B cell (primary cell): Measurements from ENCODE around the gene SHC4. TPM values are rescaled to one million over a fixed set of nuclear protein-coding genes. Genes with fewer than 3 reads are reported as not detected.

Source experiments
- ATAC-seq: fragments of 200-7000 bp; cut with Tn5 transposase; one replicate; pipeline ENCODE4 v1.10.0; 2021; ENCODE audit warnings: low read depth, mild to moderate bottlenecking, moderate number of reproducible peaks, moderate library complexity
- CTCF ChIA-PET: fragments of 350-600 bp; sonication (Branson Sonifier 250); formaldehyde crosslinking; loops from one replicate; lab custom pipeline; 2021; ENCODE audit warnings: antibody characterized with exemption, inconsistent platforms; lab: Charles Lee
- POLR2A ChIA-PET: fragments of 350-600 bp; sonication (Branson Sonifier 250); formaldehyde crosslinking; loops from one replicate; lab custom pipeline; 2021; ENCODE audit warnings: antibody characterized with exemption; lab: Charles Lee
- DNase-seq: peaks from one replicate; pipeline ENCODE4 v3.0.0; 2013
- H2AFZ ChIP-seq: 2 replicates; pipeline ENCODE4 v1.6.1; 2012; ENCODE audit warnings: mild to moderate bottlenecking, low read depth, low read length; ENCODE audit not compliant: insufficient read depth, poor library complexity, severe bottlenecking
- H3K27ac ChIP-seq, 2 donors: 1 replicate in 1 of 2; 2 replicates in 1 of 2; pipeline ENCODE4 v1.5.1; 2012 to 2013; ENCODE audit warnings: low read length in 2 of 2, mild to moderate bottlenecking in 2 of 2, moderate library complexity in 1 of 2
- H3K27me3 ChIP-seq, 4 experiments: fragments of 200-600 bp in 1 of 4; sonication (generic) in 1 of 4; replicated peaks in 1 of 4; 1 replicate in 2 of 4; 2 replicates in 2 of 4; pipeline versions ENCODE4 v1.6.1 to v1.7.0; 2013 to 2016; ENCODE audit warnings: low read length in 3 of 4, mild to moderate bottlenecking in 2 of 4, mixed read lengths in 1 of 4, moderate library complexity in 1 of 4; ENCODE audit not compliant: insufficient read depth in 4 of 4, control insufficient read depth in 3 of 4; ENCODE audit errors: control extremely low read depth in 1 of 4
- H3K36me3 ChIP-seq, 2 experiments: replicated peaks in 1 of 2; 1 replicate in 1 of 2; 2 replicates in 1 of 2; pipeline versions ENCODE4 v1.6.1 to v1.7.1; 2013; ENCODE audit warnings: low read length in 1 of 2; ENCODE audit not compliant: insufficient read depth in 2 of 2, control insufficient read depth in 1 of 2; ENCODE audit errors: control extremely low read depth in 1 of 2, extremely low read depth in 1 of 2
- H3K4me1 ChIP-seq, 2 donors: fragments of 200-600 bp in 1 of 2; sonication (generic) in 1 of 2; 1 replicate in 1 of 2; 2 replicates in 1 of 2; pipeline versions ENCODE4 v1.5.1 to v1.6.1; 2013 to 2017; ENCODE audit warnings: low read length in 2 of 2; ENCODE audit not compliant: control insufficient read depth in 2 of 2, insufficient read depth in 2 of 2
- H3K4me2 ChIP-seq: replicated peaks from 2 replicates; pipeline ENCODE3; 2012; ENCODE audit warnings: mild to moderate bottlenecking, low read depth, low read length; ENCODE audit not compliant: poor library complexity, severe bottlenecking
- H3K4me3 ChIP-seq, 5 experiments: fragments of 200-600 bp in 1 of 5; sonication (generic) in 1 of 5; 1 replicate in 3 of 5; 2 replicates in 2 of 5; pipeline versions ENCODE4 v1.5.1 to v1.7.0; 2011 to 2016; ENCODE audit warnings: low read length in 4 of 5, mild to moderate bottlenecking in 4 of 5, low read depth in 2 of 5, control low read depth in 1 of 5, moderate library complexity in 1 of 5; ENCODE audit not compliant: insufficient read depth in 1 of 5; ENCODE audit errors: control extremely low read depth in 1 of 5, extremely low read depth in 1 of 5
- H3K79me2 ChIP-seq: fragments of 200-600 bp; sonication (generic); one replicate; pipeline ENCODE4 v1.6.0; 2016; ENCODE audit warnings: low read length; ENCODE audit not compliant: control insufficient read depth, insufficient read depth
- H3K9ac ChIP-seq: fragments of 200-600 bp; sonication (generic); 2 replicates; pipeline ENCODE4 v1.6.1; 2017; ENCODE audit warnings: mild to moderate bottlenecking, low read length, moderate library complexity
- H3K9me3 ChIP-seq, 3 donors: one replicate each; pipeline versions ENCODE4 v1.6.1 to v1.7.1; 2013; ENCODE audit warnings: low read length in 2 of 3; ENCODE audit not compliant: control insufficient read depth in 2 of 3, insufficient read depth in 1 of 3; ENCODE audit errors: control extremely low read depth in 1 of 3
- H4K20me1 ChIP-seq: 2 replicates; pipeline ENCODE4 v1.6.0; 2012; ENCODE audit warnings: mild to moderate bottlenecking, low read length; ENCODE audit not compliant: insufficient read depth, control insufficient read depth, poor library complexity, severe bottlenecking
- H3K27ac Mint-ChIP-seq: one replicate; pipeline ENCODE4 v1.8.0; 2021; ENCODE audit warnings: mixed read lengths
- H3K27me3 Mint-ChIP-seq: one replicate; pipeline ENCODE4 v1.8.0; 2021; ENCODE audit warnings: mixed read lengths
- H3K4me1 Mint-ChIP-seq: one replicate; pipeline ENCODE4 v1.8.0; 2021; ENCODE audit warnings: mixed read lengths
- H3K4me3 Mint-ChIP-seq: one replicate; pipeline ENCODE4 v1.8.0; 2021; ENCODE audit warnings: mixed read lengths
- H3K9me3 Mint-ChIP-seq: one replicate; pipeline ENCODE4 v1.8.0; 2022; ENCODE audit warnings: mixed read lengths; ENCODE audit not compliant: insufficient read depth
- CTCF ChIP-seq: fragments of 200-600 bp; IDR thresholded peaks from one replicate; pipeline ENCODE4 v1.8.0; 2022; ENCODE audit warnings: antibody characterized with exemption, mild to moderate bottlenecking
- EZH2 ChIP-seq: IDR thresholded peaks from 2 replicates; pipeline ENCODE4 v1.6.1; 2012; ENCODE audit warnings: borderline replicate concordance, low read depth, mild to moderate bottlenecking, moderate library complexity, low read length; ENCODE audit not compliant: insufficient read depth, poor library complexity, severe bottlenecking
- WGBS: methylation state at CpG from one replicate; pipeline ENCODE4 v1.1.5; 2013; ENCODE audit warnings: missing lambda C conversion rate; ENCODE audit not compliant: insufficient coverage; 5-methylcytosine and 5-hydroxymethylcytosine counted together
- intact Hi-C: fragments of 100-400 bp; cut with micrococcal nuclease; formaldehyde crosslinking; loops from one replicate; pipeline ENCODE4 v1.10.0; 2022
- polyA plus RNA-seq: library from polyadenylated mRNA; depleted of rRNA; stranded (reverse); fragments of >200 nt; gene quantifications from 2 replicates; pipeline ENCODE4 v1.2.3, GENCODE V29; 2012
- total RNA-seq, 2 donors: library from RNA; stranded (reverse); fragments of 120-200 nt in 1 of 2; gene quantifications; 1 replicate in 1 of 2; 2 replicates in 1 of 2; pipeline versions ENCODE4 v1.2.3 to v1.2.4, GENCODE V29; 2013 to 2022

Gene SHC4
- total and polyA plus RNA-seq, 2 donors (not counting 1 experiment from before 2014, with no cell fraction given): 0.04 to 0.69 TPM

GRCh38 chr15:48876057-48876456 is 87.7 kb downstream of the SHC4 start:
- Mint-ChIP-seq H3K4me3 (no peak overlapping the region), H3K9me3 (no peaks in the 10 kb centered on the region), H3K27ac (no peak overlapping the region), H3K4me1 (peaks cover 25% of the 10 kb centered on the region), H3K27me3 (peaks cover 21% of the 10 kb centered on the region)
- Histone ChIP-seq H3K27ac (no peak overlapping the region), H2AFZ (no peak overlapping the region), H3K79me2 (peaks cover 12% of the 10 kb centered on the region), H3K4me3 (no peak overlapping the region), H3K36me3 (no peaks in the 10 kb centered on the region), H3K4me1 (peaks cover 0 to 12% of the 10 kb centered on the region in 2 donors), H3K9ac (no peak overlapping the region), H4K20me1 (no peaks in the 10 kb centered on the region), H3K4me2 (no peak overlapping the region), H3K27me3 (peaks cover 0 to 14% (median 3%) of the 10 kb centered on the region in 4 experiments), H3K9me3 (no peaks in the 10 kb centered on the region)
- ATAC-seq (no peak), DNase-seq (no peak)
- WGBS: 94% methylated on average over 3 of the region's 3 CpGs
- POLR2A ChIA-PET: no interaction called here
- intact Hi-C loops: loop anchor here (5.0 kb wide), 2 partner anchors 699 to 746 kb away; partner anchors contain the start of genes DTWD1, FAM227B and MYEF2
- TF ChIP-seq CTCF: no peak
- no peak for TF ChIP-seq EZH2
- CTCF ChIA-PET: no interaction called here

- ATAC-seq (no peak), DNase-seq (no peak)
- Histone ChIP-seq H3K4me1 (peaks cover 0 to 12% of the 10 kb centered on the region in 2 donors), H3K79me2 (peaks cover 12% of the 10 kb centered on the region), H3K9ac (no peak overlapping the region), H3K27ac (no peak overlapping the region), H3K27me3 (peaks cover 0 to 21% (median 3%) of the 10 kb centered on the region in 4 experiments), H3K9me3 (no peaks in the 10 kb centered on the region), H4K20me1 (no peaks in the 10 kb centered on the region), H3K36me3 (no peaks in the 10 kb centered on the region), H3K4me2 (no peak overlapping the region), H2AFZ (no peak overlapping the region), H3K4me3 (no peak overlapping the region)
- CTCF ChIA-PET: interaction anchor here (1.0 to 2.3 kb wide), 2 partner anchors 14 to 100 kb away, joined by 3 to 7 read pairs; no protein-coding TSS in a partner anchor
- no peaks in the 10 kb centered on the region for H3K9me3 Mint-ChIP-seq
- no peak overlapping the region for H3K27ac Mint-ChIP-seq
- intact Hi-C loops: loop anchor here (5.0 kb wide), 2 partner anchors 698 to 747 kb away; partner anchors contain the start of genes DTWD1, FAM227B and MYEF2
- H3K4me1 Mint-ChIP-seq: peaks cover 23% of the 10 kb centered on the region
- no peak for TF ChIP-seq EZH2
- TF ChIP-seq CTCF: no peak
- WGBS: 100% methylated on average over 1 of the region's 2 CpGs
- POLR2A ChIA-PET: no interaction called here
- peak overlapping the region; percentile 33 for H3K4me3 Mint-ChIP-seq
- H3K27me3 Mint-ChIP-seq: peaks cover 27% of the 10 kb centered on the region
Observed at GRCh38 chr15:48875241-48875960, 88.3 kb downstream of the SHC4 start.
